Activated CD8-positive, alpha-beta memory T cell treated with anti-CD3 and anti-CD28 coated beads, Interleukin-2, amount 10 ng/mL, durations not matched to agents 7 days and 5 days (primary cell): ENCODE results near the gene DHRS4L2. TPM values are rescaled to one million over a fixed set of nuclear protein-coding genes. Genes with fewer than 3 reads are reported as not detected.
"Not testable (repeated sequence)": the region's sequence is repeated elsewhere in the genome, so short reads cannot be mapped to it uniquely, and the experiment has no call there.

Experiments
- ATAC-seq: fragments of 150-1000 bp; cut with Tn5 transposase; one replicate; pipeline ENCODE4 v1.10.0; 2021; ENCODE audit warnings: moderate library complexity
- CTCF ChIA-PET: fragments of 350-600 bp; sonication (Branson Sonifier 250); formaldehyde crosslinking; loops from one replicate; lab custom pipeline; 2021; ENCODE audit warnings: antibody characterized with exemption; lab: Charles Lee
- DNase-seq: peaks from one replicate; pipeline ENCODE4 v3.0.0-alpha.2; 2020
- H3K27ac Mint-ChIP-seq: one replicate; pipeline ENCODE4 v1.8.0; 2021; ENCODE audit warnings: mild to moderate bottlenecking, mixed read lengths
- H3K27me3 Mint-ChIP-seq: one replicate; pipeline ENCODE4 v1.8.0; 2021; ENCODE audit warnings: mixed read lengths
- H3K36me3 Mint-ChIP-seq: one replicate; pipeline ENCODE4 v1.8.0; 2021; ENCODE audit warnings: mild to moderate bottlenecking, mixed read lengths
- H3K4me1 Mint-ChIP-seq: one replicate; pipeline ENCODE4 v1.8.0; 2021; ENCODE audit warnings: mixed read lengths
- H3K4me3 Mint-ChIP-seq: one replicate; pipeline ENCODE4 v1.8.0; 2021; ENCODE audit warnings: mild to moderate bottlenecking, moderate library complexity, mixed read lengths
- H3K9me3 Mint-ChIP-seq: one replicate; pipeline ENCODE4 v1.8.0; 2022; ENCODE audit warnings: low read depth, mixed read lengths
- total RNA-seq, 2 experiments: library from RNA; stranded (reverse); gene quantifications; one replicate each; pipeline ENCODE4 v1.2.3, GENCODE V29; 2021

DHRS4L2 gene
- total RNA-seq, 2 experiments from 2014 or later, result 16.0 to 19.4 TPM

GRCh38 chr14:24037658-24038037 is 48.9 kb downstream of the DHRS4L2 start:
- Mint-ChIP-seq H3K4me1 (peaks cover 15% of the 10 kb centered on the region), H3K36me3 (peaks cover 1% of the 10 kb centered on the region), H3K4me3 (no peak overlapping the region), H3K9me3 (no peaks in the 10 kb centered on the region), H3K27ac (no peak overlapping the region), H3K27me3 (peaks cover 5% of the 10 kb centered on the region)
- ATAC-seq (no peak), DNase-seq (no peak)
- CTCF ChIA-PET, result interaction anchor here (0.9 to 1.5 kb wide), 2 partner anchors 10 to 21 kb away, joined by 3 read pairs; no protein-coding TSS in a partner anchor

- ATAC-seq (no peak), DNase-seq (no peak)
- Mint-ChIP-seq H3K4me1 (peaks cover 15% of the 10 kb centered on the region), H3K36me3 (peaks cover 1% of the 10 kb centered on the region), H3K27me3 (peaks cover 9% of the 10 kb centered on the region), H3K27ac (no peak overlapping the region), H3K9me3 (no peaks in the 10 kb centered on the region), H3K4me3 (no peak overlapping the region)
- CTCF ChIA-PET, result interaction anchor here (1.5 kb wide), 1 partner anchor 9 kb away, joined by 3 read pairs; no protein-coding TSS in a partner anchor
Measured at GRCh38 chr14:24038686-24039085, 50.0 kb downstream of the DHRS4L2 start.

DNA sequence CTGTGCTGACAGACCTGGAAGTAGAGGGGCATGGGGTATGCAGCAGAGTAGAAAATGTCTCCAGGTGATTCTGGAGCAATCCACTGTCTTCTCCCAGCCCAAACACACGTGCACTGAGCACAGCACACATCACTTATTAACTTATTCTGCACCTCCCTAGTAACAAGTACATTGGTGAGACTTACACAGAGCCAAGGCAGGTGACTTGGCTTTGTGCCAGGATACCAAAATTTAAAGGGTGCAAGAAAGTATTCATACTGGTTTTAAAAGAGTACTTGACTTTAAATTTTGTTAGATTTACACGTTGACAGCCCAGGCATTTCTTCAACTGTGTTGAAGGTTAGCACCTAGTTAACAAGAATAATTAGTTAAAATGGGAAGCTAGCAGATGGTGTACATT is 52.0 kb downstream of the DHRS4L2 start:
- Mint-ChIP-seq H3K4me3 (no peak overlapping the region), H3K36me3 (peaks cover 1% of the 10 kb centered on the region), H3K4me1 (peaks cover 29% of the 10 kb centered on the region), H3K27me3 (peaks cover 18% of the 10 kb centered on the region), H3K27ac (no peak overlapping the region), H3K9me3 (no peaks in the 10 kb centered on the region)
- DNase-seq, result no peak
- CTCF ChIA-PET, result no interaction called here
- ATAC-seq, result no peak

DNA sequence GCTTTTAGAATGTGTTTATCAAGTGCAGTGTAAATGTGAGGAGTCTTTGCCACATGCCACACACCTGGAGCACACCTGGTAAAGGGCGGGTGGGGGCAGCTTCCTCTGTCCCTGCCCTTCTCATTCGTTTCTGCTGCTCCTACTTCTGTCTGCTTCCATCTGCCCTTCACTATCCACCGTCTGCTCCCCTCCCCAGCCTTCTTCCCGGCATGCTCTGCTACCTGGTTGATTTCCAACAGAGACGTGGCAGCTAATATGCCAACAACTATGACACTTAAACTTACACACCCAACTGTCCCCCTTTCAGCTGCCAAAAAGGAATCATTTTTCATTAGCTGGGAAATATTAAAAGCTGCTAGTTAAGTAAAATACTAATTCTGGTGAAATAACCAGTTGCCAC is 54.0 kb downstream of the DHRS4L2 start:
- peaks cover 26% of the 10 kb centered on the region for H3K27me3 Mint-ChIP-seq
- DNase-seq (no peak), ATAC-seq (no peak)
- CTCF ChIA-PET, result interaction anchor here (1.3 kb wide), 1 partner anchor 11 kb away, joined by 6 read pairs; no protein-coding TSS in a partner anchor
- H3K36me3 Mint-ChIP-seq, result no peaks in the 10 kb centered on the region
- no peaks in the 10 kb centered on the region for H3K9me3 Mint-ChIP-seq
- no peak overlapping the region for H3K27ac Mint-ChIP-seq
- H3K4me3 Mint-ChIP-seq, result no peak overlapping the region
- peaks cover 18% of the 10 kb centered on the region for H3K4me1 Mint-ChIP-seq

GRCh38 chr14:24049002-24049401 is 60.3 kb downstream of the DHRS4L2 start:
- CTCF ChIA-PET, result interaction anchor here (1.8 to 2.3 kb wide), 2 partner anchors 13 to 44 kb away, joined by 4 to 6 read pairs; no protein-coding TSS in a partner anchor
- not testable (repeated sequence) for H3K36me3 Mint-ChIP-seq, DNase-seq, H3K4me3 Mint-ChIP-seq, H3K27ac Mint-ChIP-seq, ATAC-seq, H3K9me3 Mint-ChIP-seq
- H3K27me3 Mint-ChIP-seq, result peaks cover 42% of the 10 kb centered on the region
- H3K4me1 Mint-ChIP-seq, result peaks cover 29% of the 10 kb centered on the region

DNA sequence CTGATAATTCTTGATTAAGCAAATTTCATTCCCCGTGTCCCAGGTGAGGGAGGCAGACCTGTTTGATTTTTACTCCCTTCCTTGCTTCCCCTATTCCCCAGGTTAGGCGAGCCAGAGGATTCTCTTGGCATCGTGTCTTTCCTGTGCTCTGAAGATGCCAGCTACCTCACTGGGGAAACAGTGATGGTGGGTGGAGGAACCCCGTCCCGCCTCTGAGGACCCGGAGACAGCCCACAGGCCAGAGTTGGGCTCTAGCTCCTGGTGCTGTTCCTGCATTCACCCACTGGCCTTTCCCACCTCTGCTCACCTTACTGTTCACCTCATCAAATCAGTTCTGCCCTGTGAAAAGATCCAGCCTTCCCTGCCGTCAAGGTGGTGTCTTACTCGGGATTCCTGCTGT is 62.0 kb downstream of the DHRS4L2 start:
- not testable (repeated sequence) for DNase-seq, H3K9me3 Mint-ChIP-seq, H3K27ac Mint-ChIP-seq, ATAC-seq, H3K36me3 Mint-ChIP-seq
- CTCF ChIA-PET, result interaction anchor here (1.0 to 2.4 kb wide), 3 partner anchors 8 to 40 kb away, joined by 4 to 10 read pairs (median 5); no protein-coding TSS in a partner anchor
- peaks cover 16% of the 10 kb centered on the region for H3K4me1 Mint-ChIP-seq
- peak overlapping the region; percentile 74 for H3K4me3 Mint-ChIP-seq
- H3K27me3 Mint-ChIP-seq, result peaks cover 36% of the 10 kb centered on the region

DNA sequence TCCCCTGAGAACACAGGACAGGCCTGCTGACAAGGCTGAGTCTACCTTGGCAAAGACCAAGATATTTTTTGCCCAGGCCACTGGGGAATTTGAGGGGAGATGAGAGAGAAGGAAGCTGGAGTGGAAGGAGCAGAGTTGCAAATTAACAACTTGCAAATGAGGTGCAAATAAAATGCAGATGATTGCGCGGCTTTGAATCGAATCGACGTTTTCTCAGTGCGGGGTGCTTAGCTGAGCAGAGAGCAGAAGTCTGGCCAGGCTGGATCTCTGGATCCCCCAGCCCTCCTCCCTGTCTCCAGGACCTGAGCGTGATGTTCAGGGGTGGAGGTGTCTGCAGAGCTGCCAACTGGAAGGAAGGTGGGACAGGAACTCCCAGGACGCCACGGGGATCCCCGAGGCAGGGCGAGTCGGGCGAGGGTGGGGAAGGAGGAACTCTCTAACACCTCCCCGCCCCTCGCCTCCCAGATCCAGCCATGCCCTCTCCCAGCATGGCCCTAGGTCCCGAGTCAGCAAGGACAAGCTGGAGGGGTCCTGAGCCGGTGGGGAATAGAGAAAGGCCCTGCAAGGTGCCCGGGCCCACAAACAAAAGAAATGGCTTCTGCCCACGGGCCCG is 62.6 kb downstream of the DHRS4L2 start:
- peak overlapping the region; percentile 32 for H3K27ac Mint-ChIP-seq

GRCh38 chr14:24051789-24052655 is 63.3 kb downstream of the DHRS4L2 start, which contains the start of gene CARMIL3:
CARMIL3 (plus strand) TSS chr14:24052009; CDS start chr14:24052154, 145 bp downstream.
- no peaks in the 10 kb centered on the region for H3K36me3 Mint-ChIP-seq
- H3K27ac Mint-ChIP-seq, result peak within 1 kb of the TSS; percentile 32
- DNase-seq, result peak; percentile 79
- peaks cover 32% of the 10 kb centered on the region for H3K27me3 Mint-ChIP-seq
- CTCF ChIA-PET, result interaction anchor here (0.8 to 3.1 kb wide), 9 partner anchors 9 to 110 kb away, joined by 3 to 21 read pairs (median 5); partner anchors contain the start of genes DCAF11, IRF9 and NRL
- H3K9me3 Mint-ChIP-seq, result no peaks in the 10 kb centered on the region
- ATAC-seq, result peak; percentile 88
- H3K4me1 Mint-ChIP-seq, result peaks cover 16% of the 10 kb centered on the region
- H3K4me3 Mint-ChIP-seq, result peak within 1 kb of the TSS; percentile 74

More for the DNA sequence above, 62.6 kb downstream of the DHRS4L2 start:
- no peaks in the 10 kb centered on the region for H3K36me3 Mint-ChIP-seq
- CTCF ChIA-PET, result interaction anchor here (1.2 to 3.1 kb wide), 8 partner anchors 10 to 63 kb away, joined by 3 to 21 read pairs (median 6); partner anchors contain the start of genes DCAF11 and NRL
- DNase-seq (peak; percentile 40), ATAC-seq (no peak)
- H3K27me3 Mint-ChIP-seq, result peaks cover 33% of the 10 kb centered on the region
- H3K9me3 Mint-ChIP-seq, result no peaks in the 10 kb centered on the region
- peak overlapping the region; percentile 74 for H3K4me3 Mint-ChIP-seq
- H3K4me1 Mint-ChIP-seq, result peaks cover 16% of the 10 kb centered on the region

DNA sequence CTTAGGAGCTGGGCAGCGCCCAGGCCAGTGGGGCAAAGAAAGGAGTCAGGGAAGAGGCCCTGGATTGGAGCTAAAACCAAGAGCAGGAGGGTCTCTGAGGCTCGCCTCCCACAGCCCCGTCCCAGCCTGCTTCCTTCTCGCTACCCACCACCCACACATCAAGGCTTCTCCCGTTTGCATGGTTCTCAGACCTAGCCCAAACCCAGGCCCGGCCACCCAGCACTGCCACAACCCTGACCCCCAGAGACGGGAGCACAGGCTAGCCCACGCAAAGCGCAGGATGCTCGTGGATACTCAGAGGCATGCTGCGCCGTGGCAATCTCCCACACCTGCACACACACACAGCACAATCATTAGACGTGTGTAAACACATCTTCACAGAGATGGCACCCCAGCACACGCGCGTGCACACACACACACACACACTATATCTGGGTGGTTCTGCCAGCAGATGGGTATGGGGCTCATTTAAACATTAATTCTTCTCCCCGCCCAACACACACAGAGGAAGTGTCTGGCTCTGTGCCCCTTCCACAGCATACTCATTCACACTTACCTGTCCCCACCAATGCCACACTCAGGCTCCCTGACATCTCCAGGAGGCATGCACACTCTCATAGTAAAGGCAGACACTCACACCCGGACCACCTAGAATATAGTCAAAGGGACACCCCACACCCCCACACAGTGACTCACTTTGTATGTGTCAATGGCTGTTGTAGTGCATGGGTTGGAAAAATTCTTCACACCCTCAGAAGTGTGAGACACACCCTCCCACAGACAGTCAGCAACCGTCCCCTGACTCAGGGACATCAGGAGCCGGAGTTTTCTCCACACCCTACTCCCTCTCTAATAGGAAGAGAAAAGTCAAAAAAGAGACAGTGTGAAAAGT is 64.2 kb downstream of the DHRS4L2 start:
- CTCF ChIA-PET, result interaction anchor here (0.8 to 7.7 kb wide), 10 partner anchors 8 to 109 kb away, joined by 3 to 139 read pairs (median 6); partner anchors contain the start of genes DCAF11, IRF9, NRL and PCK2
- Mint-ChIP-seq H3K36me3 (no peaks in the 10 kb centered on the region), H3K4me3 (peak overlapping the region; percentile 74), H3K27me3 (peaks cover 32% of the 10 kb centered on the region), H3K9me3 (no peaks in the 10 kb centered on the region), H3K4me1 (peaks cover 16% of the 10 kb centered on the region), H3K27ac (no peak overlapping the region)
- DNase-seq (peak; percentile 59), ATAC-seq (peak; percentile 13)

DNA sequence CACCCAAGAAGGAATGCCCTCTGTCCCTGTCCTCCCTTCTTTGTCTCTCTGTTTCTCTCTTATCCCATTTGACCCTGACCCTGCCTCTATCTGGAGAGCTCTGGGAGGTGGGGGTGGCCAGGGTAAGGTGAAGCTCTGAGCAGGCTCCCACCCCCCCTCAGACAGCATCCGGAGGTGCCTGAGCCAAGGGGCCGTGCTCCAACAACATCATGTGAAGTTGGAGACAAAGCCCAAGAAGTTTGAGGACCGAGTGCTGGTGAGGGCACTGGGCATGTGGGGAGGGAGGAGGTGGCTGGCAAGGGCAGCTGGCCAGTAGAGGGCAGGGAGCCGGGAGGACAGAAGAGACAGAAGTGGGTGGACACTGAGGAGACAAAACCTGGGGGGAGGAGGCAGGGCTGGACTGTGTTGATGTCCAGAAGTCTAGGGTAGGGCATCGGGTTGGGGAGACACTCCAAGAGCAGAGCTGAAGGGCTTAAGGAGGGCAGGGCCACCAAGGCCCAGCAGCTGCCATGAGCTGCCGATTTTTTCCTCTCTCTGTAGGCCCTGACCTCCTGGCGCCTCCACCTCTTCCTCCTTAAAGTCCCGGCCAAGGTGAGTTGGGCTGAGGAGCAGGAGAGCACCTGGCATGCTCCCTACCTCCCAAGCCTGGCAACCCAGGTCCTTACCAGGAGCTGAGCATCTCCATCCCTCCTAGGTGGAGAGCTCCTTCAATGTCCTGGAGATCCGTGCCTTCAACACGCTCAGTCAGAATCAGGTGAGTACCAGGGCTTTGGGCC is 65.0 kb downstream of the DHRS4L2 start:
- H3K27ac Mint-ChIP-seq, result no peak overlapping the region
- H3K4me1 Mint-ChIP-seq, result peaks cover 16% of the 10 kb centered on the region
- H3K27me3 Mint-ChIP-seq, result peaks cover 29% of the 10 kb centered on the region
- H3K36me3 Mint-ChIP-seq, result no peaks in the 10 kb centered on the region
- no peak overlapping the region for H3K4me3 Mint-ChIP-seq
- CTCF ChIA-PET, result interaction anchor here (1.7 to 7.7 kb wide), 3 partner anchors 10 to 54 kb away, joined by 6 to 139 read pairs (median 21); partner anchors contain the start of gene PCK2
- DNase-seq (no peak), ATAC-seq (no peak)
- no peaks in the 10 kb centered on the region for H3K9me3 Mint-ChIP-seq

GRCh38 chr14:24054324-24054641 is 65.6 kb downstream of the DHRS4L2 start:
- H3K36me3 Mint-ChIP-seq, result no peaks in the 10 kb centered on the region
- H3K9me3 Mint-ChIP-seq, result no peaks in the 10 kb centered on the region
- no peak overlapping the region for H3K27ac Mint-ChIP-seq
- ATAC-seq (no peak), DNase-seq (no peak)
- H3K4me1 Mint-ChIP-seq, result peaks cover 16% of the 10 kb centered on the region
- no peak overlapping the region for H3K4me3 Mint-ChIP-seq
- CTCF ChIA-PET, result interaction anchor here (1.7 to 7.7 kb wide), 3 partner anchors 11 to 53 kb away, joined by 6 to 139 read pairs (median 21); partner anchors contain the start of gene PCK2
- peaks cover 29% of the 10 kb centered on the region for H3K27me3 Mint-ChIP-seq

- Mint-ChIP-seq H3K9me3 (no peaks in the 10 kb centered on the region), H3K4me3 (no peak overlapping the region), H3K36me3 (no peaks in the 10 kb centered on the region), H3K4me1 (peaks cover 16% of the 10 kb centered on the region), H3K27ac (no peak overlapping the region), H3K27me3 (peaks cover 29% of the 10 kb centered on the region)
- ATAC-seq, result no peak
- DNase-seq, result no peak
- CTCF ChIA-PET, result interaction anchor here (1.7 to 7.7 kb wide), 2 partner anchors 11 to 38 kb away, joined by 6 to 139 read pairs; partner anchors contain the start of gene PCK2
Measured at GRCh38 chr14:24054646-24055045, 65.9 kb downstream of the DHRS4L2 start.
